SW480 (cell line): Measurements from ENCODE around the gene ANKFY1.

Experiments used
- DNase-seq: peaks from one replicate; pipeline ENCODE4 v3.0.0-alpha.2; 2016; ENCODE audit warnings: low spot score

Gene ANKFY1

GRCh38 chr17:4263282-4264215, at the start of gene ANKFY1:
ANKFY1 (minus strand) TSS chr17:4263979; CDS start chr17:4263941, 38 bp downstream.
- peak; percentile 90 for DNase-seq

GRCh38 chr17:4310354-4311060, 46.7 kb upstream of the ANKFY1 start:
- DNase-seq, result no peak

DNA sequence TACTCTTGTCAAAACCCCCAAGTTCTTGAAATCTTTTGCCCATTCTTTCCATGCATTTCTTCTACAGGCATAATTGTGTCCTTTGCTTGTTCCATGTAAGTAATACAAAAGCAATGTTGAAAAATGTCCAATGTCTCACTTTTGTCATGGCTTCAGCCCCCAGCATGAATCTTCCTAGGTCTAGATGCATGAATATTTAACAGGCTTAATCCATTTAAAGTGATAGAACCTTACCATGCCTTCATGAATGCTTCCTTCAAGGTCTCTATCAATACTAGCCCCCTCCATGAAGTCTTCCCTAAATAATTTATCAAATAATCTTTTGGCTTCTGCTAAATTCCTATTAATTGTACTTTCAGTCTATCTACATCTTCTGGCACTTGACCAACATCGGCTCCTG, 46.1 kb upstream of the ANKFY1 start:
- no peak for DNase-seq

- DNase-seq, result no peak
Observed at GRCh38 chr17:4307179-4307930, 43.6 kb upstream of the ANKFY1 start.

DNA sequence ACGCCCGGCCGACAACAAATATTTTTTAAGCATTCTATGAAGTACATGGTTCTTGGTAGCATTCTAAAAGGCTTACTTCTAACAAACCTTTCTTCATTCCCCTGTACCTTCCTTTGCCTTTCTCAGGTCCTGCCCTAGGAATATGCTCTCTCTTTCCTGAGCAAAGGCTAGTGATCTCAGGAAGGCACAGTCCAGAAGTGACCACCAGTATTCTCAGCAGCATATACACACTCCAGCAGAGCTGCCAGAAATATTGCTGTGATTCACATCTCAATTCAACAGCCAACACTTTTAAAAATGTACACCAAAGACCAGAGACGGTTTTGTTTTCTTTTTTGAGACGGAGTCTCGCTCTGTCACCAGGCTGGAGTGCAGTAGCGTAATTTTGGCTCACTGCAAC, 41.4 kb upstream of the ANKFY1 start:
- no peak for DNase-seq

DNA sequence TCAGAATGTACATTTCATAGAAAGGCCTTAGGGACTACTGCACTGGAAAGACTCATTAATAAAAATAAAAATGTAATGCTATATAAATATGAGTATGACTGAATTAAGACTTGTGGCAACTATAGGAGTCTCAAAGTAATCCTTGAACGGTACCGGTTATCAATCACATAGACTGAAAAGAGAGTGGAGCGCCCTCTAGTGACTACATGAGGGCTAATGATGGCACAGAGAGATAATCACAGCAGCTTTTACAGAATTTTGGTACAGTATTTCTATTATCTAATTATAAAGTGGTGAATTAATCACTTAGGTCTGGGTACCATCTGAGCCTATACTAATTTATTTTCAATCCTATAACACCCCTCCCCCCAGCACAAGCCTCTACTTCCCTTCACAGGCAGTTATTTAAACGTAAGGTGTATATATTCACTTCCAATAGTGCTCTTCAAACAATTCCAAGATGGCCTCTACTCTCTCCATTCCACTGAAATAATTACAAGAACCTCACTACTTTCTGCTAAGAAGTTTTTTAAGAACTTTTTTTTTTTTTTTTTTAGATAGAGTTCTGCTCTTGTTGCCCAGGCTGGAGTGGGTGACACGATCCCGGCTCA, 40.7 kb upstream of the ANKFY1 start:
- peak; percentile 27 for DNase-seq

- DNase-seq, result no peak
Observed at GRCh38 chr17:4301066-4301465, 37.3 kb upstream of the ANKFY1 start.

DNA sequence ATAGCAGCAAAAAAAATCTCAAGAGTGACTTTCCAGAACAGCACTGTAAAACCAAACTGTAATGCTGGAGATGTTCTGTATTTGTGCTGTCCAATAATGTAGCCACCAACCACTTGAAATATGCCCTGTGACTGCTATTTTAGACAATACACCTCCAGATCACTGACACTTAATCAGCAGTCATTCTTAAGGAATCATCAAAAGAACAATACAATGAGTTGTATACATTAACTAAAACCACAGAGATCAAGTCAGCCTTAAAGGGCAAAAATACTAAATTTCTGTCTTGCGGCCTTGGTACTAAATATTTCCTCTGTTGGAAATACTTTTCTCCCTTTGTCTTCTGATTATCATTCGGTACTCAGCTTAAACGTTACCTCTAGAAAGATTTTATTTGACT, 33.6 kb upstream of the ANKFY1 start:
- DNase-seq, result no peak

- DNase-seq, result no peak
Observed at GRCh38 chr17:4295686-4296085, 31.9 kb upstream of the ANKFY1 start.

DNA sequence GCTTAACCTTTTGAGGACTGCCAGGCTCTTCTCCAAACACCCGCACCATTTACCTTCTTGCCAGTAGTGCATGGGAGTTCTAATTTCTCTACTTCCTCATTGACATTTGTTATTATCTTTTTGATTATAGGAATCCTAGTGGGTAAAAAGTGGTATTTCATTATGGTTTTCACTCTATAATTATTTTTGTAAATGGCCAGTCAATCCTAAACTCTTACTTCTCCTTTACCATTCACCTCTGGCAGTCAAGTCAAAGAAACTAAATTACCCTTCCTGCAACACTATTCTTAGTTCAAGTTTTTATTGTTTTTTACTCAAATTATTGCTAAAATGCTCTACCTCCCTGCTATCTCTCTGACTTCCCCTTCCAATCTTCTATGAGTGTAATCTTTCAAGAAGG, 29.8 kb upstream of the ANKFY1 start:
- DNase-seq, result no peak

- DNase-seq, result no peak
Observed at GRCh38 chr17:4287710-4288109, 23.9 kb upstream of the ANKFY1 start.

DNA sequence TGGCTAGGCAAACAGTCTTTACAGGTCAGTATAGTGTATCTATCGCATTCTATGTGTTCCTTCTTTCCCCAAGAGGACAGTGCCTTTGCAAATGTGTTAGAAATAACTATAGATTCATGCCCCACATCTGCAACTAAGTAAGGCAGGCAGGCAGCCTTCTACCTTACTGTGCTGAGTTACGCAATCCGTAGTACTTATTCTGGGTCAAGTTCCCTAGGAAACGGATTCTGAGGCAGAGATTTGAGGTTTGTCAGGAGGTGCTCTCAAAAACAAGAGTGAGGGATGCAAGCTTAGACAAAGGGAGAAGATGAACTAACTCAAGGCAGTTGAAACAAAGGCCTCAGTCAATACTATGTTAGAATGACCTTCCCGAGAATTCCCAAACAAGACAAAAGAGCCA, 12.7 kb upstream of the ANKFY1 start:
- DNase-seq, result no peak

- no peak for DNase-seq
Observed at GRCh38 chr17:4272972-4273368, 9.2 kb upstream of the ANKFY1 start.

- DNase-seq, result no peak
Observed at GRCh38 chr17:4272213-4272971, 8.6 kb upstream of the ANKFY1 start.

- DNase-seq, result no peak
Observed at GRCh38 chr17:4270736-4271135, 7.0 kb upstream of the ANKFY1 start.

- no peak for DNase-seq
Observed at GRCh38 chr17:4269915-4270314, 6.1 kb upstream of the ANKFY1 start.

DNA sequence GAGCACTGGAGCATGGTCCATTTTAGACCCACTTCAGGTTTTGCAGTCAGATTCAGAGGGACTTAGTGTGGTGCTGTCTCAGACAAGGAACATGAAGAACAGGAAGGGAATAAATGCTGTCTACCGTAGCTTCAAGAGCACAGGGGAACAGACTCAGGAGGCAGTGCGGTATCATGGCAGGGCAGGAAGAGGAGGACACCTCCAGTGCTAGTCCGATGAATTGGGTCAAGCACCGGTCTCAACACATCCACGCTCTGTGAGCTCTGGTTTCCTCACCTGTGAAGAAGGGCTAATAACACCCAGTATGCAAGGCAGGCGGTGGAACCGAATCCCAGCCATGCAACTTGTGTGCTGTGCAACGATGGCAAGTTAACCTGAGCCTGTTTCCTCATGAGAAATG, 3.6 kb upstream of the ANKFY1 start:
- no peak for DNase-seq

GRCh38 chr17:4266550-4266949, 2.8 kb upstream of the ANKFY1 start:
- no peak for DNase-seq

GRCh38 chr17:4262703-4263102, 1.1 kb downstream of the ANKFY1 start:
- DNase-seq, result no peak

- no peak for DNase-seq
Observed at GRCh38 chr17:4261452-4261851, 2.3 kb downstream of the ANKFY1 start.

GRCh38 chr17:4258867-4259266, 4.9 kb downstream of the ANKFY1 start:
- no peak for DNase-seq
